H4 (cell line): ENCODE results near the gene RBBP5. TPM values are rescaled to one million over a fixed set of nuclear protein-coding genes. Genes with fewer than 3 reads are reported as not detected.

ENCODE experiments used
- DNase-seq: peaks from one replicate; pipeline ENCODE4 v3.0.0-alpha.2; 2015; ENCODE audit warnings: low spot score
- total RNA-seq: library from RNA; depleted of rRNA; stranded (reverse); fragments of >200 nt; shearing (Covaris generic); gene quantifications from 2 replicates; pipeline ENCODE4 v1.2.3, GENCODE V29; 2014

RBBP5 gene
- total RNA-seq, 1 experiment from 2014 or later, result 18.6 TPM

- no peak for DNase-seq
These were observed 64.7 kb downstream of the RBBP5 start for GRCh38 chr1:205056956-205057568.

DNA sequence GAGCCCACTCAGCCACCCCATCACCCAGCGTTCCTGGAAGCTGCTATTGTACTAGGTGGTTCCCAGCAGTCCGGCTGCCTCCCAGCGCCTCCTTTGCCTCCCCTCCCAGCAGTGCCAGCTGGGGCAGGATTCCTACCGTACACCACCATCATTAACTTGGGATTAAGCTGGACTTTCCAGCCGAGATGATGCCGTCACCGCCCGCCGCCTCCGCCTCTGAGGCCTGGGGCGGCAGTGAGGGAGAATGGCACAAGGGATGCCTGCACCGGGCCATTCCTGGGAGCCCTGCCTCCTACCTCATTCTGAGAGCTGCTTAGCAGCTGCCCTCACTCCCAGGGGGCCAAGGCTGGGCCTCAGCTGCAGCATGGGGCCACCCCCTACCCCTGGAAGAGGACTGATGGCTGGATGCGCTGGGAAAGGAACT is 65.6 kb downstream of the RBBP5 start:
- no peak for DNase-seq

DNA sequence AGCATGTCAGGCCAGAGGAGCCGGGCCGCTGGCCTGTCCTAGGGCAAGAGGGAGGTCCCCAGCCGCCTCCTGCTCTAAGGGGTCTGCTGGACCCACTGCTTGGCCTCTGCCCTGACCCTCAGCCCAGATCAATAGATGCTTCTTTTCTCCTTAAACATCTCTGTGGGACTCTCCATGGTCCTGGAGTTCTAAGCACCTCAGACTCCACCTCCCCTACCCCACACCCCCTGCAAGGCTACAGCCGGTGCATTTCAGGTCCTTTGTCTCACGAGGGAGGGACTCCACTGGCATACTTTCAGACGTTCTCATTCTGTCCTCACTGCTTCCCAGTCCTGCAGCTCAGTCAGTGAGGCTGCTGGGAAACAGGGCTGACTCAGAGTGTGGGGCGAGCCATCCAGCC is 67.8 kb downstream of the RBBP5 start:
- no peak for DNase-seq

- DNase-seq, result no peak
These were observed 68.5 kb downstream of the RBBP5 start for GRCh38 chr1:205053296-205053695.

DNA sequence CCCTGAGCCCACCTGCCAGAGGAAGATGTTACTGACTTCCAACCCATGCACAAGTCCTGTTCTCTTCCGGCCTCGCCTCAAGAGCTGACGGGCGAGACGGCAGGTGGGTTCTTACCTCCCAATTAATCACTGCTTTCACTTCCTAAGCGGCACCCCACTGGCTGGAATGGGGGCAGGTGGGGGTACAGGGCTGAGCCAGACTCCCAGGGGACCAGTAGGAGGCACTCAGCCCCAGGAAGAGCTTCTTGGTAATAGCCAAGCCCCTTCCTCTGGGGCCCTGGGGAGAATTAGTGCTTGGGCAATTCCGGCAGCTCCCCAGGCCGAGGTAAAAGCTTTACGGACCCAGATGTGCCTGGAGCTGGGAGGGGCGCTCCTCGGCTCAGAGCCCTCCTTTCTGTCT is 69.1 kb downstream of the RBBP5 start:
- DNase-seq, result no peak

DNA sequence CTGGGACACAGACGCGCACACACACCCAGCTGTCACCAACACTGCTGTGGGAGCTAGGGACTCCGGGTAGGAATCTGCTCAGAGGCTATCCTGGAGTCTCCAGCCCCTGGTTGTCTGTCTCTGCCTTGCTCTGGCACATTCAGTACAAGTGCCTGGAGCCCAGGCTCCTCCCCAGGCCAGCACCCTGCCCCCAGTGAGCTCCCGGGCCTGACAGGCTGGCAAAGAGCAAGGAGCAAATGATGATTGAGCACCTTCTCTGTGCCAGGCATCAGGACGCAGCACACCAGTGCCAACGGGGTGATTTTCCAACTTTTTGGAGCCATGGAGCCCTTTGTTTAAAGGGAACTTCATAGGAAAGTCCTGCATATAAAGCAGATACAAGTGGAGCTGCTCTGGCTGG is 72.3 kb downstream of the RBBP5 start:
- no peak for DNase-seq

- no peak for DNase-seq
These were observed 73.4 kb downstream of the RBBP5 start for GRCh38 chr1:205048382-205048781.

- no peak for DNase-seq
These were observed 74.0 kb downstream of the RBBP5 start for GRCh38 chr1:205047764-205048231.

DNA sequence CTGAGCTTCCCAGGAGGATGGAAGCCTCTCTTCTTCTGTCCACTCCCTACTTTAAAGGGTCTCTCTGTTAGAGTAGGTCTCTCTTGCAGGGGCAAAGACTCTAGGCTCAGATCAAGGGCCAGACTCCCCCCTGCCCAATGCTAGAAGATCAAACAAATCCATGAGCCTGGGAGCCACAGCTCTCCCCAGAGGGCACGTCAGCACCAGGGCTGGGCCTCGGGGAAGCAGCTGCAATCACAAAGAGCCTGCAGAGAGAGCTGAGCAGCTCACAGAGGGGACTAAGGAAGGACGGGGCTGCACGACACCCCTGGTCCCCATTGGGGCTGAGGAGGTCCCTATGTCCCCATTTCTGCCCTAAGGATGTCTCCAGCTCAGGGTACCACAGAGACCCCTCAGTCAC is 74.9 kb downstream of the RBBP5 start:
- no peak for DNase-seq

- DNase-seq, result no peak
These were observed 76.6 kb downstream of the RBBP5 start for GRCh38 chr1:205045146-205045545.

DNA sequence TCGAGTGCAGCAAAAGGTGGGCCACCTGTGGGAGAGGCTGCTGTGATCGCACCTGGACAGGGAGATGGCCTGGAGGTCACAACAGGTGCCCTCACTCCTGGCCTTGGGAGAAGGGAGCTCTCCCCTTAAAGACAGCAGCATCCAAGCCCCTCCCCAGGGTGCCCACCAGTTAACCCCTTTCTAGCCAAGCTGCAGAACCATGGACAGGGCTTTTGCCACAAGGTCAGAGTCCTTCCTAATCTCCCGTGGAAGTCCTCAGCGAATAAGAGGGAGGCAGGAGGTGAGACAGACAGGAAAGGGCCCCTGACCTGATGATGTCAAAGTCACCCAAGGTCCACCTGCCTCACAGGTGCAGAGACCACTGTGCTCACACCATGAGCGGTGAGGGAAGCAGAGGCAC is 77.0 kb downstream of the RBBP5 start:
- DNase-seq, result no peak

- no peak for DNase-seq
These were observed 77.9 kb downstream of the RBBP5 start for GRCh38 chr1:205043866-205044265.

- no peak for DNase-seq
These were observed 78.6 kb downstream of the RBBP5 start, which contains the start of gene CNTN2 for GRCh38 chr1:205042911-205043806. Gene CNTN2, plus strand, starts transcription at chr1:205043212. Its CDS starts 9,974 bp downstream, at chr1:205053186.

DNA sequence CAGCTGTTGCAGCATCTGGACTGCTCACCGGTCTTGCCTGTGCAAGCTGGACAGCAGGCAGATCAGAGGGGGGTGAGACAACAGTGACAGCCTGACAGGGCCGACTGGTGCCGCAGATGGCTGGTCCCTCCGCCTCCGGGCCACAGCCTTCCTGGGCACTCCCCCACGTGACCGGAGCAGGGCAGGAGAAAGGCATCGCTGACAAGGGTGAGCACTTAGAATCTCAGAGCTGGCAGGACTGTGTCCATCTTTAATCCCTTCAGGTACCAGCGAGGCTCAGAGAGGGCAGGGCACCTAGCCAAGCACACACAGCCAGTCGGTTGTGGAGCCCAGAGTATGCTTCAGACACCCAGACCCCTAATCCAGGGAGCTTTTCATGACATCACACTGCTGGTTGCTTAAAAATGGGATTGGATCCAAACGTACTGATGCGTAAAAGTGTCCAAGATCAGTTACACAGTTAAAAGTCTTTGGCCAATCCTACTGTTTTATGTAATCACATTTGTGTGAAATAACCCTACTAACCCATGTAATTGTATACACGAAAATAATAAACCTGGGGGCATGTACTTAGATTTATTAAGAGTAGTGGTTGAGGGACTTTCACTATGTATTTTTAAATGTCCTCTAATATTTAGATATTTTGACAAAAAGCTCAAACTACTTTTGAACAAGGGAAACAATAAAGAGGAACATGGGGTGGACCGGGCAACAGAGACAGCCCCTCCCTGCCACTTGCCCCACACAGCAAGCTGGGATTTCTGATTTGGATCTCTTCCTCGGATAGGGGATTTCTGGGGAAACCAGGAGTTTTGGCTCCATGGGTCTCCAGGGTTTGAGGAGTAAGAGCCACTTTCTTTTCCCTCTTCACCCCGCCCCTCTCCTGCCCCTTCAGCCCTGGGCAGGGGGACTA is 79.5 kb downstream of the RBBP5 start:
- DNase-seq, result no peak

DNA sequence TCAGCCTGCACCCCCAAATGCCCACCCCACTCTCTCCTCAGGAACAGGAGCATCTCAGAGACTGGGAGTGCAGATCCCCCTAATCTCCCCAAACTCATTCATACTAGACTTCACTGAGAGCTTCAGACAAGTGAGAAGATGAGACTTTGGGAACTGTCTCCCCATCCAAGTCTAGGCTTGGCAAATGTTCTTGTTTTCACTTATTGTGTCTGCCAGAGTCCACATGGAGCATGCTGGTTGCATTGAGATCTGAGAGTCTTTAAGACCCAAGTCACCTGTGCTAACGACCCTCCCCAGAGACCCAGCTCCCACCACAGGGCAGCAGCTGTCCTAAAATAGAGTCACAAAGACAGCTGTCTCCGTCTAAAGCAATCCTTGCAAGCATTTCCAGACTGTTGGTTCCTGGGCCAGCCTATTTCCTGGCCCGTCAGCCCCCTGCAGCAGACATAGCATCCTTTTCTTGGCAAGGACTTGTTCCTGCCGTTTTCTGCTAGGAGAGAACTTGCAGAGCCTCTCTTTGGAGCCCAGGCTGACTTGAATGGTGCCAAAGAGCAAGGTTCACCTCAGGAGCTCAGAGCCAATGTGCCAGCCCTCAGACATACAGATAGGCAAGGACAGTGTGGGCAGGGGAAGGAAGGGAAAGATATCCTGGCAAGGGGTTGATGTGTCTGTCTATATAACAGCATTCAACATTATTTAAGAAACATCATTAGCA is 80.6 kb downstream of the RBBP5 start:
- DNase-seq, result no peak

DNA sequence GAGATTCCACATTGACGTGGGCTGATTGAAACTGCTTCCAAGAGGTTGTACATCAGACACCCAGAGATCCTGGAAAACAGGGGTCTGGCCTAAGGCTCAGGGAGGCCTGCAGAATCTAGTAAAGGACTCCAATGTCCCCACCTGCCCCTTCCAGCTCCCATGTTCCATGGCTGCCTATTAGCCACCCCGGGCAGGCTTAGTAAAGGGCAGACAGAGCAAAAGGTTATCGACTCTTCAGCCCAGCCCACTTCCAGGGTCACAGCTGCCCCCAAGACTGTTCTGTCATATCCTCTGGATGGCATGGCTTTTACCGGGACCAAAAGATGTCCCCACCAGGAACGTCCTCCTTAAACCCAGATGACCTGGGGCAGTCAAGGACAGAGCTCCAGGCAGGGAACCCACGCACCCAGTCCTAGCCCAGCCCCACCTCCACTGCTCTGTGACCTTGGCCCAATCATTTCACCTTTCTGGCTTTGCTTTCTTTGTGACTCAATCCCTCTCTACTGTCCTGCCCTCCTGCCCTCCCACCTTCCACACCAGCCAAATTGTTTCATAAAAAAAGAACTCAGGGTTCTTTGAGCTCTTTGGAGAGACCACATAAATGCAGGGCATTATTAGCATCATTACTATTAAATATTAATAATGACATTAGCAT is 83.5 kb downstream of the RBBP5 start:
- DNase-seq, result no peak

- DNase-seq, result no peak
These were observed 84.2 kb downstream of the RBBP5 start for GRCh38 chr1:205037539-205037938.
